ENCODE measurements around the gene GDE1.

DNA sequence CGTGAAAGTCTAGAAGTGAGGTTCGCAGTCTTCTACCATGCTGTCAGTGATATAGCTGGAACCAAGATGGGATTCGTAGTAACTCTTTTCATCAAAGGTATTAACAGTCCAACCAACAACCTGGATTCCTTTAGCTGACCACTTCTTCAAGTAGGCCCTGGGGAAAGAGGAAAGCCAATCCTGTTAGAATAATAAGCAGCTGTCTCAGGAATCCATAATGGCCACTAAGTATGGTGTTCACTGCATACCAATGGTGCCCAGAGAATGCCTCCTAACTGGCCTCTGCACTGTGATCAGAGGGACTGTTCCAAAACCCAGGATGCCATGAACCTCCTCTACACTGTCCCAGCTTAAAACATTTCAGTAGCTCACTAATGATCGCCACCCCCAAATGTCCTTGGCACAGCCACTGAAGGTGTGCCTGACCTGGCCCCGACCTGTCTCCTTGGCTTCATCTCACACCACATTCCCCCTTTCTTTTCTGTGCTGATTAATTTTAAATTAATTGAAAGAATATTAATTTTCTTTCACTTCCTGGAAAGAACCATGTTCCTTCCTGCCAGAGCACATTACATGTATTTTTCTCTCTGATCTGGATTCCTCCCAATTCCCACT is 18.3 kb downstream of the GDE1 start:
- TF ChIP-seq, protein P1, sequence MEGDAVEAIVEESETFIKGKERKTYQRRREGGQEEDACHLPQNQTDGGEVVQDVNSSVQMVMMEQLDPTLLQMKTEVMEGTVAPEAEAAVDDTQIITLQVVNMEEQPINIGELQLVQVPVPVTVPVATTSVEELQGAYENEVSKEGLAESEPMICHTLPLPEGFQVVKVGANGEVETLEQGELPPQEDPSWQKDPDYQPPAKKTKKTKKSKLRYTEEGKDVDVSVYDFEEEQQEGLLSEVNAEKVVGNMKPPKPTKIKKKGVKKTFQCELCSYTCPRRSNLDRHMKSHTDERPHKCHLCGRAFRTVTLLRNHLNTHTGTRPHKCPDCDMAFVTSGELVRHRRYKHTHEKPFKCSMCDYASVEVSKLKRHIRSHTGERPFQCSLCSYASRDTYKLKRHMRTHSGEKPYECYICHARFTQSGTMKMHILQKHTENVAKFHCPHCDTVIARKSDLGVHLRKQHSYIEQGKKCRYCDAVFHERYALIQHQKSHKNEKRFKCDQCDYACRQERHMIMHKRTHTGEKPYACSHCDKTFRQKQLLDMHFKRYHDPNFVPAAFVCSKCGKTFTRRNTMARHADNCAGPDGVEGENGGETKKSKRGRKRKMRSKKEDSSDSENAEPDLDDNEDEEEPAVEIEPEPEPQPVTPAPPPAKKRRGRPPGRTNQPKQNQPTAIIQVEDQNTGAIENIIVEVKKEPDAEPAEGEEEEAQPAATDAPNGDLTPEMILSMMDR (IDR thresholded peaks at IDR 0.05): no peak
- TF ChIP-seq POLR2AphosphoS5 (IDR thresholded peaks at IDR 0.05; ENCODE audit: insufficient read depth in 1 of 2, low read depth in 1 of 2): no peak
- no peak for TF ChIP-seq POLR2A (IDR thresholded peaks at IDR 0.05)

All from vagina (tissue), 2 donors.